Mesenchymal stem cell (in vitro differentiated cells and primary cell): ENCODE measurements around the gene MAP2K6.
A peak's percentile ranks its signal among the peaks of the same experiment; 100 is the strongest.

Experiments used
- DNase-seq: peaks from one replicate; pipeline ENCODE4 v3.0.0-alpha.2; 2013
- H2AFZ ChIP-seq: one replicate; pipeline ENCODE4 v1.6.1; 2013; ENCODE audit warnings: low read depth, mild to moderate bottlenecking, control low read depth, inconsistent platforms, low read length, moderate library complexity
- H2AK5ac ChIP-seq: 2 replicates; pipeline ENCODE4 v1.6.1; 2013; ENCODE audit warnings: low read length, moderate library complexity, mild to moderate bottlenecking, inconsistent platforms; ENCODE audit not compliant: severe bottlenecking
- H2BK120ac ChIP-seq: one replicate; pipeline ENCODE4 v1.6.1; 2013; ENCODE audit warnings: low read depth, mild to moderate bottlenecking, inconsistent platforms, low read length, moderate library complexity
- H2BK12ac ChIP-seq, 2 experiments: one replicate each; pipeline ENCODE4 v1.6.1; 2013; ENCODE audit warnings: inconsistent platforms in 2 of 2, low read length in 2 of 2, mild to moderate bottlenecking in 2 of 2, moderate library complexity in 2 of 2, control low read depth in 1 of 2
- H2BK15ac ChIP-seq: one replicate; pipeline ENCODE4 v1.6.1; 2013; ENCODE audit warnings: mild to moderate bottlenecking, low read depth, inconsistent platforms; ENCODE audit not compliant: poor library complexity, severe bottlenecking
- H2BK5ac ChIP-seq: 2 replicates; pipeline ENCODE4 v1.6.1; 2013; ENCODE audit warnings: low read depth, mild to moderate bottlenecking, low read length, control low read depth, inconsistent platforms; ENCODE audit not compliant: poor library complexity, severe bottlenecking
- H3K14ac ChIP-seq, 2 experiments: one replicate each; pipeline ENCODE4 v1.6.1; 2013; ENCODE audit warnings: inconsistent platforms in 2 of 2, low read length in 2 of 2, control low read depth in 1 of 2, mild to moderate bottlenecking in 1 of 2, moderate library complexity in 1 of 2
- H3K18ac ChIP-seq, 2 experiments: one replicate each; pipeline ENCODE4 v1.6.1; 2013; ENCODE audit warnings: inconsistent platforms in 2 of 2, low read length in 2 of 2, control low read depth in 1 of 2, low read depth in 1 of 2, mild to moderate bottlenecking in 1 of 2
- H3K23ac ChIP-seq, 2 experiments: one replicate each; pipeline ENCODE4 v1.6.1; 2013; ENCODE audit warnings: inconsistent platforms in 2 of 2, low read length in 2 of 2, mild to moderate bottlenecking in 2 of 2, moderate library complexity in 2 of 2, control low read depth in 1 of 2
- H3K27ac ChIP-seq: 2 replicates; pipeline ENCODE4 v1.5.1; 2013; ENCODE audit warnings: mild to moderate bottlenecking, moderate library complexity, low read length, control low read depth, inconsistent platforms; ENCODE audit not compliant: poor library complexity, severe bottlenecking
- H3K27me3 ChIP-seq, 2 experiments: 2 replicates each; pipeline versions ENCODE4 v1.6.1 to v1.7.0; 2013; ENCODE audit warnings: low read length in 2 of 2, mild to moderate bottlenecking in 2 of 2, moderate library complexity in 2 of 2, control low read depth in 1 of 2, inconsistent platforms in 1 of 2; ENCODE audit not compliant: control insufficient read depth in 1 of 2, insufficient read depth in 1 of 2
- H3K36me3 ChIP-seq, 2 experiments: 2 replicates each; pipeline versions ENCODE4 v1.6.1 to v1.7.0; 2013; ENCODE audit warnings: low read length in 2 of 2, control low read depth in 1 of 2, inconsistent platforms in 1 of 2, low read depth in 1 of 2, mild to moderate bottlenecking in 1 of 2; ENCODE audit not compliant: insufficient read depth in 2 of 2, control insufficient read depth in 1 of 2
- H3K4ac ChIP-seq, 2 experiments: one replicate each; pipeline ENCODE4 v1.6.1; 2013; ENCODE audit warnings: inconsistent platforms in 2 of 2, low read length in 2 of 2, mild to moderate bottlenecking in 2 of 2, moderate library complexity in 2 of 2, control low read depth in 1 of 2, low read depth in 1 of 2
- H3K4me1 ChIP-seq: 2 replicates; pipeline ENCODE4 v1.6.1; 2013; ENCODE audit warnings: low read depth, low read length, control low read depth; ENCODE audit not compliant: control insufficient read depth, insufficient read depth
- H3K4me2 ChIP-seq: 2 replicates; pipeline ENCODE4 v1.6.1; 2013; ENCODE audit warnings: low read length, mild to moderate bottlenecking, inconsistent platforms; ENCODE audit not compliant: poor library complexity, severe bottlenecking
- H3K4me3 ChIP-seq, 2 experiments: 2 replicates each; pipeline versions ENCODE4 v1.5.1 to v1.7.0; 2013; ENCODE audit warnings: low read length in 2 of 2, mild to moderate bottlenecking in 2 of 2, control low read depth in 1 of 2, low read depth in 1 of 2; ENCODE audit not compliant: insufficient read depth in 1 of 2
- H3K79me1 ChIP-seq: replicated peaks from 2 replicates; pipeline ENCODE4 v1.6.1; 2013; ENCODE audit warnings: mild to moderate bottlenecking, control low read depth, low read length, inconsistent platforms; ENCODE audit not compliant: poor library complexity, severe bottlenecking
- H3K9ac ChIP-seq: 2 replicates; pipeline ENCODE4 v1.7.0; 2013; ENCODE audit warnings: mild to moderate bottlenecking, low read length, moderate library complexity
- H3K9me3 ChIP-seq: 2 replicates; pipeline ENCODE4 v1.7.0; 2013; ENCODE audit warnings: mild to moderate bottlenecking, low read length; ENCODE audit not compliant: control insufficient read depth
- H4K8ac ChIP-seq: one replicate; pipeline ENCODE4 v1.6.1; 2013; ENCODE audit warnings: inconsistent platforms, mild to moderate bottlenecking, low read length, moderate library complexity
- H4K91ac ChIP-seq: one replicate; pipeline ENCODE4 v1.6.1; 2013; ENCODE audit warnings: mild to moderate bottlenecking, low read length, inconsistent platforms
- WGBS: methylation state at CpG from one replicate; pipeline ENCODE4 v1.1.7; 2013; ENCODE audit warnings: mixed read lengths; 5-methylcytosine and 5-hydroxymethylcytosine counted together

Gene MAP2K6

GRCh38 chr17:69579961-69580677 is 165.6 kb downstream of the MAP2K6 start:
- no peak overlapping the region for H3K4me2 ChIP-seq
- H3K14ac ChIP-seq: no peak overlapping the region
- H2BK5ac ChIP-seq: no peak overlapping the region
- no peaks in the 10 kb centered on the region for H3K9me3 ChIP-seq
- H2BK15ac ChIP-seq: no peak overlapping the region
- no peaks in the 10 kb centered on the region for H3K79me1 ChIP-seq
- H3K18ac ChIP-seq: no peak overlapping the region
- H2BK12ac ChIP-seq: no peak overlapping the region
- H4K91ac ChIP-seq: no peak overlapping the region
- H2AFZ ChIP-seq: no peak overlapping the region
- H3K4me3 ChIP-seq: no peak overlapping the region
- no peak overlapping the region for H3K4ac ChIP-seq
- H3K27me3 ChIP-seq: no peaks in the 10 kb centered on the region
- H3K27ac ChIP-seq: no peak overlapping the region
- no peak overlapping the region for H4K8ac ChIP-seq
- H2AK5ac ChIP-seq: no peak overlapping the region
- no peak overlapping the region for H3K9ac ChIP-seq
- DNase-seq: no peak
- peaks cover 4% of the 10 kb centered on the region for H3K4me1 ChIP-seq
- H3K23ac ChIP-seq: no peak overlapping the region
- 97% methylated on average over 5 of the region's 5 CpGs for WGBS
- H2BK120ac ChIP-seq: no peak overlapping the region
- H3K36me3 ChIP-seq: no peaks in the 10 kb centered on the region

GRCh38 chr17:69581061-69581961 is 166.8 kb downstream of the MAP2K6 start:
- H3K27me3 ChIP-seq: no peaks in the 10 kb centered on the region
- H3K4me2 ChIP-seq: peak overlapping the region; percentile 37
- H3K9me3 ChIP-seq: no peaks in the 10 kb centered on the region
- H3K79me1 ChIP-seq: no peaks in the 10 kb centered on the region
- peak overlapping the region; percentile 69 for H2AK5ac ChIP-seq
- H2BK12ac ChIP-seq: peak overlapping the region in 1 of 2 experiments; percentile 59
- H3K14ac ChIP-seq: no peak overlapping the region
- H3K4me1 ChIP-seq: peaks cover 4% of the 10 kb centered on the region
- WGBS: 86% methylated on average over 18 of the region's 18 CpGs
- H3K27ac ChIP-seq: peak overlapping the region; percentile 10
- no peak overlapping the region for H2BK15ac ChIP-seq
- H2BK120ac ChIP-seq: no peak overlapping the region
- no peak overlapping the region for H2AFZ ChIP-seq
- peak overlapping the region; percentile 1 for H2BK5ac ChIP-seq
- H3K4ac ChIP-seq: peak overlapping the region in 1 of 2 experiments; percentile 38
- no peak overlapping the region for H4K91ac ChIP-seq
- no peak overlapping the region for H4K8ac ChIP-seq
- peak; percentile 55 for DNase-seq
- H3K4me3 ChIP-seq: no peak overlapping the region
- H3K23ac ChIP-seq: no peak overlapping the region
- H3K18ac ChIP-seq: peak overlapping the region in 1 of 2 experiments; percentile 54
- no peaks in the 10 kb centered on the region for H3K36me3 ChIP-seq
- H3K9ac ChIP-seq: no peak overlapping the region

- no peak overlapping the region for H3K18ac ChIP-seq
- no peak overlapping the region for H2BK12ac ChIP-seq
- H2AK5ac ChIP-seq: no peak overlapping the region
- no peak overlapping the region for H3K4me3 ChIP-seq
- H3K4me2 ChIP-seq: no peak overlapping the region
- no peak for DNase-seq
- no peak overlapping the region for H4K8ac ChIP-seq
- H2BK15ac ChIP-seq: no peak overlapping the region
- H3K4ac ChIP-seq: no peak overlapping the region
- H3K23ac ChIP-seq: no peak overlapping the region
- H2AFZ ChIP-seq: no peak overlapping the region
- no CpG with 5 or more reads among the region's 2 CpGs for WGBS
- no peaks in the 10 kb centered on the region for H3K9me3 ChIP-seq
- no peak overlapping the region for H3K27ac ChIP-seq
- no peak overlapping the region for H3K9ac ChIP-seq
- H2BK5ac ChIP-seq: no peak overlapping the region
- H3K36me3 ChIP-seq: no peaks in the 10 kb centered on the region
- H3K79me1 ChIP-seq: no peaks in the 10 kb centered on the region
- no peak overlapping the region for H2BK120ac ChIP-seq
- no peaks in the 10 kb centered on the region for H3K4me1 ChIP-seq
- H3K14ac ChIP-seq: no peak overlapping the region
- H3K27me3 ChIP-seq: no peaks in the 10 kb centered on the region
- H4K91ac ChIP-seq: no peak overlapping the region
Observed at GRCh38 chr17:69588316-69588715, 173.8 kb downstream of the MAP2K6 start.

- Histone ChIP-seq H2BK5ac (no peak overlapping the region), H3K18ac (no peak overlapping the region), H3K27ac (no peak overlapping the region), H2AK5ac (no peak overlapping the region), H3K23ac (no peak overlapping the region), H3K4me3 (no peak overlapping the region), H3K4me1 (no peaks in the 10 kb centered on the region), H2BK15ac (no peak overlapping the region), H4K8ac (no peak overlapping the region), H4K91ac (no peak overlapping the region), H2AFZ (no peak overlapping the region), H3K9ac (no peak overlapping the region), H3K4me2 (no peak overlapping the region), H3K36me3 (no peaks in the 10 kb centered on the region), H2BK12ac (no peak overlapping the region), H3K4ac (no peak overlapping the region), H3K27me3 (no peaks in the 10 kb centered on the region), H3K79me1 (no peaks in the 10 kb centered on the region), H3K14ac (no peak overlapping the region), H2BK120ac (no peak overlapping the region), H3K9me3 (no peaks in the 10 kb centered on the region)
- peak; percentile 40 for DNase-seq
- 38% methylated on average over 4 of the region's 5 CpGs for WGBS
Observed at GRCh38 chr17:69588827-69589239, 174.3 kb downstream of the MAP2K6 start.
